ENCODE results near the gene ERP29. TPM values are rescaled to one million over a fixed set of nuclear protein-coding genes. Genes with fewer than 3 reads are reported as not detected.
A peak's percentile ranks its signal among the peaks of the same experiment; 100 is the strongest.

The ERP29 gene
- total RNA-seq, 1 donor from 2014 or later = 93.8 TPM

DNA sequence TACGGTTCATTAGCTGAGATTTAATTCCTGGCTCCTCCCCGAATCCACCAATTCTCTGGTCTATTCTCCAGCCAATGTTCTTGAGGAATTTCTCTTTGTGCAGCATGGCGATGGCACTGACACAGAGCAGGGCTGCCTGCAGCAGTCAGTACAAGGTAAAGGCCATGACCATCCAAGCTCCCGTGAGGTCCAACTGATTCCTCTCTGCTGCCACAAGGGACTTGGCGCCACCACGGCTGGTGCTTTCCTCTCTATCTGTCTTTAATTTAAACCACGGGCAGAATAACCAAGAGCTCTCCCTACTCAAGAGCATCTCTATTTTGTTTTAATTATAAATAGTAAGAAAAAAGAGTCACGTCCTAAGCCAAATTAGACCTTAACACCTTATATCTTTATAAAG is 12.4 kb upstream of the ERP29 start:
- H3K9ac ChIP-seq (ENCODE audit: low read length) = no peak overlapping the region
- no peak overlapping the region for H3K4me3 Mint-ChIP-seq (ENCODE audit: unreplicated experiment)
- no peaks in the 10 kb centered on the region for H3K9me3 ChIP-seq (ENCODE audit: insufficient read depth, low read depth, low read length)
- no peaks in the 10 kb centered on the region for H3K79me2 ChIP-seq (ENCODE audit: insufficient read depth, low read length)
- H3K36me3 ChIP-seq (ENCODE audit: insufficient read depth, low read length) = no peaks in the 10 kb centered on the region
- H3K27ac ChIP-seq (ENCODE audit: low read depth, low read length) = no peak overlapping the region
- no peaks in the 10 kb centered on the region for H3K27me3 ChIP-seq (ENCODE audit: insufficient read depth, low read length)
- TF ChIP-seq, protein P1, sequence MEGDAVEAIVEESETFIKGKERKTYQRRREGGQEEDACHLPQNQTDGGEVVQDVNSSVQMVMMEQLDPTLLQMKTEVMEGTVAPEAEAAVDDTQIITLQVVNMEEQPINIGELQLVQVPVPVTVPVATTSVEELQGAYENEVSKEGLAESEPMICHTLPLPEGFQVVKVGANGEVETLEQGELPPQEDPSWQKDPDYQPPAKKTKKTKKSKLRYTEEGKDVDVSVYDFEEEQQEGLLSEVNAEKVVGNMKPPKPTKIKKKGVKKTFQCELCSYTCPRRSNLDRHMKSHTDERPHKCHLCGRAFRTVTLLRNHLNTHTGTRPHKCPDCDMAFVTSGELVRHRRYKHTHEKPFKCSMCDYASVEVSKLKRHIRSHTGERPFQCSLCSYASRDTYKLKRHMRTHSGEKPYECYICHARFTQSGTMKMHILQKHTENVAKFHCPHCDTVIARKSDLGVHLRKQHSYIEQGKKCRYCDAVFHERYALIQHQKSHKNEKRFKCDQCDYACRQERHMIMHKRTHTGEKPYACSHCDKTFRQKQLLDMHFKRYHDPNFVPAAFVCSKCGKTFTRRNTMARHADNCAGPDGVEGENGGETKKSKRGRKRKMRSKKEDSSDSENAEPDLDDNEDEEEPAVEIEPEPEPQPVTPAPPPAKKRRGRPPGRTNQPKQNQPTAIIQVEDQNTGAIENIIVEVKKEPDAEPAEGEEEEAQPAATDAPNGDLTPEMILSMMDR (IDR thresholded peaks at IDR 0.05; ENCODE audit: insufficient read depth, low read depth, low read length) = no peak
- no peak for TF ChIP-seq EZH2 (IDR thresholded peaks at IDR 0.05; ENCODE audit: insufficient read depth, low read length)
- no peak for FAIRE-seq
- H3K27me3 Mint-ChIP-seq (ENCODE audit: low read depth, unreplicated experiment) = no peaks in the 10 kb centered on the region
- no peaks in the 10 kb centered on the region for H3K9me3 Mint-ChIP-seq (ENCODE audit: unreplicated experiment)
- H4K20me1 ChIP-seq (ENCODE audit: insufficient read depth, low read length) = no peaks in the 10 kb centered on the region
- no peak overlapping the region for H2AFZ ChIP-seq (ENCODE audit: low read depth, low read length)
- no peak overlapping the region for H3K4me2 ChIP-seq (ENCODE audit: low read length)
- no peaks in the 10 kb centered on the region for H3K4me1 Mint-ChIP-seq (ENCODE audit: low read depth, unreplicated experiment)
- no peaks in the 10 kb centered on the region for H3K4me1 ChIP-seq (ENCODE audit: insufficient read depth, low read length)
- no peak overlapping the region for H3K27ac Mint-ChIP-seq (ENCODE audit: unreplicated experiment)
- H3K36me3 Mint-ChIP-seq (ENCODE audit: low read depth, unreplicated experiment) = no peaks in the 10 kb centered on the region
- no peak overlapping the region for H3K4me3 ChIP-seq (ENCODE audit: insufficient read depth, low read depth, low read length)
- DNase-seq (ENCODE audit: low read depth) = no peak

DNA sequence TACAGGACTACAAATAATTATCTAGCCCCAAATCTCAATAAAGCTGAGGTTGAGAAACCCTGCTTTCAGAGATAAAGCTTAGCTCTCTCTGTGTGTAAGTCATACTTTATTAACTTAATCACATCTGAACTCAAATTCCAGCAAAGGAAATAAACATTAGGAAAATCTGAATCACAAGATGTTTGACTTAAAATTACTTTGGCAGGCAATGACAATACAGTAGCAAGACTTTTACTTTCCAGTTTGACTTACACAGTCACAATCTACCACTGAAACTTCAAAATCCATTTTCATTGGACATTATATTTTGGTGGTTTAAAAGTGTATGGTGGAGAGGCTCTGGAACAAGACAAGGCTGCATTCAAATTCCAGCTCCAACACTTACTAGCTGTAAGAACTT is 11.7 kb upstream of the ERP29 start:
- no peak for FAIRE-seq
- peaks cover 4% of the 10 kb centered on the region for H3K4me1 Mint-ChIP-seq (ENCODE audit: low read depth, unreplicated experiment)
- no peak overlapping the region for H3K9ac ChIP-seq (ENCODE audit: low read length)
- H3K79me2 ChIP-seq (ENCODE audit: insufficient read depth, low read length) = no peaks in the 10 kb centered on the region
- no peaks in the 10 kb centered on the region for H4K20me1 ChIP-seq (ENCODE audit: insufficient read depth, low read length)
- H2AFZ ChIP-seq (ENCODE audit: low read depth, low read length) = no peak overlapping the region
- DNase-seq (ENCODE audit: low read depth) = peak; percentile 52
- H3K4me3 Mint-ChIP-seq (ENCODE audit: unreplicated experiment) = no peak overlapping the region
- no peak overlapping the region for H3K27ac Mint-ChIP-seq (ENCODE audit: unreplicated experiment)
- no peaks in the 10 kb centered on the region for H3K27me3 ChIP-seq (ENCODE audit: insufficient read depth, low read length)
- H3K4me1 ChIP-seq (ENCODE audit: insufficient read depth, low read length) = no peaks in the 10 kb centered on the region
- H3K4me3 ChIP-seq (ENCODE audit: insufficient read depth, low read depth, low read length) = no peak overlapping the region
- TF ChIP-seq, protein P1 (IDR thresholded peaks at IDR 0.05; ENCODE audit: insufficient read depth, low read depth, low read length) = no peak
- TF ChIP-seq EZH2 (IDR thresholded peaks at IDR 0.05; ENCODE audit: insufficient read depth, low read length) = no peak
- no peak overlapping the region for H3K4me2 ChIP-seq (ENCODE audit: low read length)
- H3K9me3 ChIP-seq (ENCODE audit: insufficient read depth, low read depth, low read length) = no peaks in the 10 kb centered on the region
- H3K36me3 Mint-ChIP-seq (ENCODE audit: low read depth, unreplicated experiment) = no peaks in the 10 kb centered on the region
- no peaks in the 10 kb centered on the region for H3K27me3 Mint-ChIP-seq (ENCODE audit: low read depth, unreplicated experiment)
- H3K27ac ChIP-seq (ENCODE audit: low read depth, low read length) = no peak overlapping the region
- H3K36me3 ChIP-seq (ENCODE audit: insufficient read depth, low read length) = no peaks in the 10 kb centered on the region
- no peaks in the 10 kb centered on the region for H3K9me3 Mint-ChIP-seq (ENCODE audit: unreplicated experiment)

DNA sequence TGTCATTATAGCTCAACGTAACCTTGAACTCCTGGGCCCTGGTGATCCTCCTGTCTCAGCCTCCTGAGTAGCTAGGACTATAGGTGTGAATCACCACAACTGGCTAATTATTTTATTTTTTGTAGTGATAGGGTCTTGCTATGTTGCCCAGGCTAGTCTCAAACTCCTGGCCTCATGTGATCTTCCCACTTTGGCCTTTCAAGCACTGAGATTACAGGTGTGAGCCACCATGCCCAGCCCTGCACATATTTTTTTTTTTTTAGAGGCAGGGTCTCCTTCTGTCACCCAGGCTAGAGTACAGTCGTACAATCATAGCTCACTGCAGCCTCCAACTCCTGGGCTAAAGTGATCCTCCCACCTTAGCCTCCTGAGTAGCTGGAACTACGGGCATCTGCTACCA is 9.2 kb upstream of the ERP29 start:
- Mint-ChIP-seq H3K9me3 (ENCODE audit: unreplicated experiment) (no peaks in the 10 kb centered on the region), H3K36me3 (ENCODE audit: low read depth, unreplicated experiment) (no peaks in the 10 kb centered on the region), H3K4me1 (ENCODE audit: low read depth, unreplicated experiment) (peaks cover 4% of the 10 kb centered on the region), H3K27me3 (ENCODE audit: low read depth, unreplicated experiment) (no peaks in the 10 kb centered on the region), H3K4me3 (ENCODE audit: unreplicated experiment) (no peak overlapping the region), H3K27ac (ENCODE audit: unreplicated experiment) (no peak overlapping the region)
- Histone ChIP-seq H3K4me3 (ENCODE audit: insufficient read depth, low read depth, low read length) (no peak overlapping the region), H3K4me2 (ENCODE audit: low read length) (no peak overlapping the region), H3K27ac (ENCODE audit: low read depth, low read length) (no peak overlapping the region), H3K9me3 (ENCODE audit: insufficient read depth, low read depth, low read length) (no peaks in the 10 kb centered on the region), H3K9ac (ENCODE audit: low read length) (no peak overlapping the region), H3K4me1 (ENCODE audit: insufficient read depth, low read length) (no peaks in the 10 kb centered on the region), H3K27me3 (ENCODE audit: insufficient read depth, low read length) (no peaks in the 10 kb centered on the region), H3K79me2 (ENCODE audit: insufficient read depth, low read length) (no peaks in the 10 kb centered on the region), H2AFZ (ENCODE audit: low read depth, low read length) (no peak overlapping the region), H4K20me1 (ENCODE audit: insufficient read depth, low read length) (no peaks in the 10 kb centered on the region), H3K36me3 (ENCODE audit: insufficient read depth, low read length) (no peaks in the 10 kb centered on the region)
- FAIRE-seq (no peak), DNase-seq (ENCODE audit: low read depth) (no peak)
- TF ChIP-seq, protein P1 (IDR thresholded peaks at IDR 0.05; ENCODE audit: insufficient read depth, low read depth, low read length) = no peak
- TF ChIP-seq EZH2 (IDR thresholded peaks at IDR 0.05; ENCODE audit: insufficient read depth, low read length) = no peak

Data from astrocyte (in vitro differentiated cells and primary cell).